ENCODE measurements around the gene ADGRL3. TPM values are rescaled to one million over a fixed set of nuclear protein-coding genes. Genes with fewer than 3 reads are reported as not detected.

ADGRL3 gene
- polyA plus RNA-seq, 1 experiment, result 0.35 TPM

DNA sequence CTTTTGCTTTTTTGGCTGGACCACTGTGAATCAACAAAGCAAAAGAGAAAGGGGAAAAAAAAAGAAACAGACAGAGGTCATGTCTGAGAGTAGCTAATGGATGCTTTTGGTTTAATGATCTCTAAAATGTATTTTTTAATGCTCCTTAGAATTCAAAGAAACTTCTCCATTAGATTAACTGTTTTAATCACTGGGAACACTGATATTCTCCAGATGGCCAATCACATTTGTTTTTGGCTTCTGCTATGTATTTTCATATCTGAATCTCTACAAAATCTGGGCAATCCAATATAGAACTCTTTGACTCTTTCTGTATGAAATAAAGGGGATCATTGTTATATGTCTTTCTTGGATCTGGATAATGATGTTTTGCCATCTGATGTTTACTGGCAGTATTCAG lies 278.2 kb downstream of the ADGRL3 start:
- H3K4me3 ChIP-seq (ENCODE audit: low read depth, low read length), result no peak overlapping the region
- ChIA-PET POLR2A (no interaction called here), CTCF (no interaction called here)
- no peaks in the 10 kb centered on the region for H3K27me3 ChIP-seq (ENCODE audit: control insufficient read depth, insufficient read depth, low read length)
- TF ChIP-seq, protein P1, sequence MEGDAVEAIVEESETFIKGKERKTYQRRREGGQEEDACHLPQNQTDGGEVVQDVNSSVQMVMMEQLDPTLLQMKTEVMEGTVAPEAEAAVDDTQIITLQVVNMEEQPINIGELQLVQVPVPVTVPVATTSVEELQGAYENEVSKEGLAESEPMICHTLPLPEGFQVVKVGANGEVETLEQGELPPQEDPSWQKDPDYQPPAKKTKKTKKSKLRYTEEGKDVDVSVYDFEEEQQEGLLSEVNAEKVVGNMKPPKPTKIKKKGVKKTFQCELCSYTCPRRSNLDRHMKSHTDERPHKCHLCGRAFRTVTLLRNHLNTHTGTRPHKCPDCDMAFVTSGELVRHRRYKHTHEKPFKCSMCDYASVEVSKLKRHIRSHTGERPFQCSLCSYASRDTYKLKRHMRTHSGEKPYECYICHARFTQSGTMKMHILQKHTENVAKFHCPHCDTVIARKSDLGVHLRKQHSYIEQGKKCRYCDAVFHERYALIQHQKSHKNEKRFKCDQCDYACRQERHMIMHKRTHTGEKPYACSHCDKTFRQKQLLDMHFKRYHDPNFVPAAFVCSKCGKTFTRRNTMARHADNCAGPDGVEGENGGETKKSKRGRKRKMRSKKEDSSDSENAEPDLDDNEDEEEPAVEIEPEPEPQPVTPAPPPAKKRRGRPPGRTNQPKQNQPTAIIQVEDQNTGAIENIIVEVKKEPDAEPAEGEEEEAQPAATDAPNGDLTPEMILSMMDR (IDR thresholded peaks at IDR 0.05; ENCODE audit: low read depth, low read length), result no peak
- no peaks in the 10 kb centered on the region for H3K9me3 ChIP-seq (ENCODE audit: control insufficient read depth, insufficient read depth, low read length)
- H3K27ac ChIP-seq (ENCODE audit: low read depth, low read length), result no peak overlapping the region
- no peak for DNase-seq (ENCODE audit: low read depth, low spot score)

GRCh38 chr4:61485056-61485455 lies 284.9 kb downstream of the ADGRL3 start:
- no peak for DNase-seq (ENCODE audit: low read depth, low spot score)
- Histone ChIP-seq H3K27me3 (ENCODE audit: control insufficient read depth, insufficient read depth, low read length) (no peaks in the 10 kb centered on the region), H3K4me3 (ENCODE audit: low read depth, low read length) (no peak overlapping the region), H3K9me3 (ENCODE audit: control insufficient read depth, insufficient read depth, low read length) (no peaks in the 10 kb centered on the region), H3K27ac (ENCODE audit: low read depth, low read length) (no peak overlapping the region)
- CTCF ChIA-PET, result no interaction called here
- TF ChIP-seq, protein P1 (IDR thresholded peaks at IDR 0.05; ENCODE audit: low read depth, low read length), result no peak
- POLR2A ChIA-PET, result no interaction called here

GRCh38 chr4:61489927-61490326 lies 289.8 kb downstream of the ADGRL3 start:
- POLR2A ChIA-PET, result no interaction called here
- CTCF ChIA-PET, result no interaction called here
- H3K27me3 ChIP-seq (ENCODE audit: control insufficient read depth, insufficient read depth, low read length), result no peaks in the 10 kb centered on the region
- TF ChIP-seq, protein P1 (IDR thresholded peaks at IDR 0.05; ENCODE audit: low read depth, low read length), result no peak
- no peaks in the 10 kb centered on the region for H3K9me3 ChIP-seq (ENCODE audit: control insufficient read depth, insufficient read depth, low read length)
- DNase-seq (ENCODE audit: low read depth, low spot score), result no peak
- no peak overlapping the region for H3K4me3 ChIP-seq (ENCODE audit: low read depth, low read length)
- H3K27ac ChIP-seq (ENCODE audit: low read depth, low read length), result no peak overlapping the region

DNA sequence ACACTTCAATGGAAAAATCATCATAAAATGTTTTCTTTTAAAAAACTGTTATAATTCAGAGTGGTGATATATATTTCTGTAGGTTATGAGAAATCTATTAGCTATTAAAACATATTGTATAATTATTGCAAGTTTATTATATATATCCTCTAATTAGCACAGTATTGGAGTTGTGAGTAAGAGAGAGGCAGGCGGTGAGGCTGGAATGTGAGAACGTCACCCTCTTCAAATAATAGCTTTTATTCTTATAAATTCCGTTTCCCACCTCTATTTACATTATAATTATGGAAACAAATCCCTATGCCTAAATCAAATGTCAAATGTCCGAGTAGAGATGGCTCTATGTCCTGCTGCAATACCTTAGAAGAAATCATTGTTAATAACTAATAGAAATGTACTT lies 292.9 kb downstream of the ADGRL3 start:
- H3K27me3 ChIP-seq (ENCODE audit: control insufficient read depth, insufficient read depth, low read length), result no peaks in the 10 kb centered on the region
- TF ChIP-seq, protein P1 (IDR thresholded peaks at IDR 0.05; ENCODE audit: low read depth, low read length), result no peak
- H3K4me3 ChIP-seq (ENCODE audit: low read depth, low read length), result no peak overlapping the region
- DNase-seq (ENCODE audit: low read depth, low spot score), result no peak
- ChIA-PET POLR2A (no interaction called here), CTCF (no interaction called here)
- no peak overlapping the region for H3K27ac ChIP-seq (ENCODE audit: low read depth, low read length)
- H3K9me3 ChIP-seq (ENCODE audit: control insufficient read depth, insufficient read depth, low read length), result no peaks in the 10 kb centered on the region

DNA sequence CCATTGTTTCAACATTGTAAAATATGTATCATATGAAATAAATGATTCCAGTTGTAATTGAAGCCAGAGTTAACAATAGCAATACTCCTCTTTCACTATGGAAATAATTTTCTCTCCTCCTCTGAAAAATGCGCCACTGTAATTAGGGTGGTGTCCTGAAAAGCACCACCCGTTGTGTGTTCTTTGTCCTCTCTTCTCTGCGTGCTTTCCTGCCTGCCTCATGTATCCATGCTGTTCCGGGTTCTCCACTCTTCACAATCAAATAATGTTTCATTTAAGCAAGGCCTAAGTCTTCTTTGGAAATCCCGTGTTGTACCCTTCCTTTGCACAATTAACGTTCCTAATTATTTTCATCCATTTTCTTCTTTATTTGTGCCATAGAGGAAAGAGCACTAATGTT lies 293.3 kb downstream of the ADGRL3 start:
- POLR2A ChIA-PET, result no interaction called here
- DNase-seq (ENCODE audit: low read depth, low spot score), result no peak
- TF ChIP-seq, protein P1 (IDR thresholded peaks at IDR 0.05; ENCODE audit: low read depth, low read length), result no peak
- H3K4me3 ChIP-seq (ENCODE audit: low read depth, low read length), result no peak overlapping the region
- no peaks in the 10 kb centered on the region for H3K9me3 ChIP-seq (ENCODE audit: control insufficient read depth, insufficient read depth, low read length)
- CTCF ChIA-PET, result no interaction called here
- no peak overlapping the region for H3K27ac ChIP-seq (ENCODE audit: low read depth, low read length)
- H3K27me3 ChIP-seq (ENCODE audit: control insufficient read depth, insufficient read depth, low read length), result no peaks in the 10 kb centered on the region
